Activated CD4-positive, alpha-beta T cell treated with anti-CD3 and anti-CD28 coated beads, Interleukin-2, amount 50 U/mL, for 16 hours (primary cell): Measurements from ENCODE around the gene CSK.

Experiments
- DNase-seq: peaks from one replicate; pipeline ENCODE4 v3.0.0-alpha.2; 2020

Gene CSK

DNA sequence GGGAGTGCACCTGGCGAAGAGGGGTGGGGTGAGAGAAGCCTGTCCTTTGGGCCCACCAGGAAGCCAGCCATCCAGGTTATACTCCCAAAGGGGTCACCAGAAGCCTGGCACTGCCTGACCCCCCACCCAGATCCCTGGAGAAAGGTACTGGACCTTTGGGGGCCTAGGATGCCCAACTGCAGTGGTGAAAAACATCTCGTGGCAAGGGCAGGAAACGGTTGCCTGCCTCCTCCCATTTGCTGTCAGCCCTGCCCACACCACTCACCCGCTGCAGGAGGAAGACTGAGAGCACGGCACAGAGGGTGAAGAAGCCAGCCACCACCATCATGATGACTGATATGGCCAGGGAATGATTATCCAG lies 63.3 kb downstream of the CSK start:
- peak; percentile 83 for DNase-seq

DNA sequence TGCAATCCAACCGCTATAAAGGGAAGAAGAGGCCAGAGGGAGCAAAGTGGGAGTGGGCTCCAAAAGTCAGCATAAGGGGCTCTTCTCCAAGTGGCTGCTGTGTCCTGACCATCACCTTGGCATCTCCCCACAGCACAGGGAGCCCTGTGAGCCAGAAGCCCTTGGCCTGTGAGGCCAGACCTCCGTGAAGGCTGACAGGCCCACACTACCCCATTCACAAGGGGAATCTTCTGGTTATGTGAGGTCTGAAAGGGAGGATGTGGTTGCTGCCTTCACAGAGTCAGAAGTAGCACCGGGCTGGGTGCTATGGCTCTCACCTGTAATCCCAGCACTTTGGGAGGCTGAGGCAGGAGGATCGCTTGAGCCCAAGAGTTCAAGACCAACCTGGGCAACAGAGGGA lies 63.7 kb downstream of the CSK start:
- DNase-seq = peak; percentile 52

DNA sequence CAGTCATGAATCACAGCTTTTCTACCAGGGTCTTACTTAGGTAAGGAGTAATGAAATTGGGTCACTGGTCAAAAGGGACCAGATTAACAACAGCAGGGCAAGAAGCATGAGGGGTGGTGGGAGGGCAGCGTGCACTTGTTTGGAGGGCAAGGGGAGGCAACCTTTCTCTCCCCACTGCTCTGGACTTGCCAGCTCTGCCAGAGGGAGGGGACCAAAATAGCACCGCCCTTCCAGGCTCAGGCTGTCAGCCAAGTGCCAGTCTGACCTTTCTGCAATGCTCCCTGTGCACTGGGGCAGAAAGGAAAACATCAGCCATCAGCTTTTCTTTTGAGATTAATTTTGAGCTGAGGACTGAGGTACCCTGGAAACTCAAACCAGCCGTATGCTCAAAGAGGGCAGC lies 65.6 kb downstream of the CSK start:
- DNase-seq = no peak

DNA sequence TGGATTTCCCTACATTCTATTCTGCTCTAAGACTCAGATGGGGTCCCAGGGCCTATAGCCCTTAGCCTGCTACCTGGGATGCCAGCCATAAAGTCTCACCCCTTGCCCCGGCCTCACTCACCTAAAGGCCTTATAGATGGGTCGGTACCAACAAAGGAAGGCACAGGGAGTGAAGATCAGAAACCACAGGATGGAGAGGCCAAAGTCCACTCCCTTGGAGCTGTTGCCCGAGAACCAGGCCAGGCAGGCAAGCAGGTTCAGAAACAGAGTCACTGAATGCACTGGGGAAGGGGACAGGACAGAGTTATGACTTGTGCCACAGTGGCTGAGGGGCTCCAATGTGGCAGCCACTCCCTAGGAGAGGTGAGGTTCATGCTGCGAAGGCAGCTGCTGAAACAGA lies 68.5 kb downstream of the CSK start:
- no peak for DNase-seq

DNA sequence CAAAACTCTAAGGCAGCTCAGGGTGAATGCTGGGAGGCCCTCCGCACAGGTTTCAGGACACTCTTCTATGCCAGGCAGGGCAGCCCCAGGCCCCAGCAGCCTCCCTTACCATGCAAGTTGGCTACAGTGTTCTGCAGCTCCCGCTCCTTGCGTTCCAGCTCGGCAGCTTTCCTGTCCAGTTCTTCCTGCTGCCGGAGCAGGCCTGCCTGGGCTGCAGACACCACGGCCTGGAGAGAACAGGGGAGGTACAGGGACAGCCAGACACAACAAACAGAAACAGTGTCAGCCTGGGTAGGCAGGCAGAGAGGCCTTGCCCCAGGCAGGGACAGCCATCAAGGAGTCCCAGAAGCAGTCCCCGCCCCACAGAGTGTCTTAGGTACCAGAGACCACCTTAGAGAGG lies 70.1 kb downstream of the CSK start:
- no peak for DNase-seq
